GM12878 (cell line): ENCODE data around the gene TRAPPC2B. TPM values are rescaled to one million over a fixed set of nuclear protein-coding genes. Genes with fewer than 3 reads are reported as not detected.

Experiments
- CREB1 ChIP-seq: IDR thresholded peaks from 2 replicates; pipeline ENCODE4 v1.6.1; 2012; ENCODE audit warnings: low read depth, mild to moderate bottlenecking, inconsistent platforms
- E2F8 ChIP-seq: fragments of 450-650 bp; IDR thresholded peaks from 2 replicates; pipeline ENCODE4 v1.6.1; 2018; ENCODE audit warnings: mild to moderate bottlenecking, low read depth, moderate library complexity; ENCODE audit not compliant: partially characterized antibody
- NFYA ChIP-seq: IDR thresholded peaks from 2 replicates; pipeline ENCODE4 v1.6.1; 2011; ENCODE audit warnings: low read depth, mild to moderate bottlenecking, low read length, improper control_type of control experiment, borderline replicate concordance
- TCF7 ChIP-seq: IDR thresholded peaks from 2 replicates; pipeline ENCODE4 v1.6.1; 2014; ENCODE audit warnings: antibody characterized with exemption, borderline replicate concordance
- polyA plus RNA-seq, 11 experiments: library from polyadenylated mRNA; depleted of rRNA in 4 of 11; unstranded in 6 of 11; stranded (reverse) in 5 of 11; fragments of >200 nt; fragmentation: Nextera tagmentation in 4 of 11; fragmentation: Illumina TruSeq in 1 of 11; extraction: Ambion mirVana in 4 of 11; extraction: Trizol in 1 of 11; gene quantifications; 1 replicate in 1 of 11; 2 replicates in 10 of 11; pipeline versions ENCODE4 v1.2.1 to v1.2.3, GENCODE V29; 2011 to 2016; ENCODE audit warnings: inconsistent platforms in 2 of 11, missing spikeins in 2 of 11, low read depth in 1 of 11
- total RNA-seq, 4 experiments: library from RNA; depleted of rRNA in 3 of 4; stranded (reverse); fragments of >200 nt in 3 of 4; fragmentation: Illumina TruSeq in 1 of 4; extraction: Trizol in 1 of 4; gene quantifications; 2 replicates each; pipeline versions ENCODE4 v1.2.1 to v1.2.3, GENCODE V29; 2013 to 2021
- TF ChIP-seq, protein P1 (sequence below): fragments of 450-650 bp; IDR thresholded peaks from 2 replicates; pipeline ENCODE4 v1.6.1; 2017; ENCODE audit warnings: borderline replicate concordance
- TF ChIP-seq, protein P2 (sequence below): fragments of 450-650 bp; formaldehyde crosslinking; IDR thresholded peaks from 2 replicates; pipeline ENCODE4 v1.5.0; 2022; ENCODE audit warnings: mild to moderate bottlenecking, missing genetic modification characterization

The TRAPPC2B gene
- total and polyA plus RNA-seq, 10 of the 15 experiments (the other 5 are each of a cell fraction or from before 2014, with no cell fraction given): 10.6 to 86.4 (median 25.6) TPM

GRCh38 chr19:57395710-57396109, 32.4 kb downstream of the TRAPPC2B start (continued):
- TF ChIP-seq, protein P1, sequence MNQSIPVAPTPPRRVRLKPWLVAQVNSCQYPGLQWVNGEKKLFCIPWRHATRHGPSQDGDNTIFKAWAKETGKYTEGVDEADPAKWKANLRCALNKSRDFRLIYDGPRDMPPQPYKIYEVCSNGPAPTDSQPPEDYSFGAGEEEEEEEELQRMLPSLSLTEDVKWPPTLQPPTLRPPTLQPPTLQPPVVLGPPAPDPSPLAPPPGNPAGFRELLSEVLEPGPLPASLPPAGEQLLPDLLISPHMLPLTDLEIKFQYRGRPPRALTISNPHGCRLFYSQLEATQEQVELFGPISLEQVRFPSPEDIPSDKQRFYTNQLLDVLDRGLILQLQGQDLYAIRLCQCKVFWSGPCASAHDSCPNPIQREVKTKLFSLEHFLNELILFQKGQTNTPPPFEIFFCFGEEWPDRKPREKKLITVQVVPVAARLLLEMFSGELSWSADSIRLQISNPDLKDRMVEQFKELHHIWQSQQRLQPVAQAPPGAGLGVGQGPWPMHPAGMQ: no peak
- TF ChIP-seq NFYA: no peak
- no peak for TF ChIP-seq E2F8
- TF ChIP-seq CREB1: no peak
- no peak for TF ChIP-seq TCF7
- TF ChIP-seq, protein P2, sequence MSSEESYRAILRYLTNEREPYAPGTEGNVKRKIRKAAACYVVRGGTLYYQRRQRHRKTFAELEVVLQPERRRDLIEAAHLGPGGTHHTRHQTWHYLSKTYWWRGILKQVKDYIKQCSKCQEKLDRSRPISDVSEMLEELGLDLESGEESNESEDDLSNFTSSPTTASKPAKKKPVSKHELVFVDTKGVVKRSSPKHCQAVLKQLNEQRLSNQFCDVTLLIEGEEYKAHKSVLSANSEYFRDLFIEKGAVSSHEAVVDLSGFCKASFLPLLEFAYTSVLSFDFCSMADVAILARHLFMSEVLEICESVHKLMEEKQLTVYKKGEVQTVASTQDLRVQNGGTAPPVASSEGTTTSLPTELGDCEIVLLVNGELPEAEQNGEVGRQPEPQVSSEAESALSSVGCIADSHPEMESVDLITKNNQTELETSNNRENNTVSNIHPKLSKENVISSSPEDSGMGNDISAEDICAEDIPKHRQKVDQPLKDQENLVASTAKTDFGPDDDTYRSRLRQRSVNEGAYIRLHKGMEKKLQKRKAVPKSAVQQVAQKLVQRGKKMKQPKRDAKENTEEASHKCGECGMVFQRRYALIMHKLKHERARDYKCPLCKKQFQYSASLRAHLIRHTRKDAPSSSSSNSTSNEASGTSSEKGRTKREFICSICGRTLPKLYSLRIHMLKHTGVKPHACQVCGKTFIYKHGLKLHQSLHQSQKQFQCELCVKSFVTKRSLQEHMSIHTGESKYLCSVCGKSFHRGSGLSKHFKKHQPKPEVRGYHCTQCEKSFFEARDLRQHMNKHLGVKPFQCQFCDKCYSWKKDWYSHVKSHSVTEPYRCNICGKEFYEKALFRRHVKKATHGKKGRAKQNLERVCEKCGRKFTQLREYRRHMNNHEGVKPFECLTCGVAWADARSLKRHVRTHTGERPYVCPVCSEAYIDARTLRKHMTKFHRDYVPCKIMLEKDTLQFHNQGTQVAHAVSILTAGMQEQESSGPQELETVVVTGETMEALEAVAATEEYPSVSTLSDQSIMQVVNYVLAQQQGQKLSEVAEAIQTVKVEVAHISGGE: no peak
